Neural cell (in vitro differentiated cells): ENCODE measurements around the gene DEFB128. TPM values are rescaled to one million over a fixed set of nuclear protein-coding genes. Genes with fewer than 3 reads are reported as not detected.
"Not testable (repeated sequence)": the region's sequence is repeated elsewhere in the genome, so short reads cannot be mapped to it uniquely, and the experiment has no call there.

Experiments
- H2AFZ ChIP-seq: fragments of 200-600, 300-800 bp; sonication (generic), shearing (Covaris generic); 2 replicates; pipeline ENCODE4 v1.6.0; 2014; ENCODE audit warnings: low read depth, mild to moderate bottlenecking, antibody characterized with exemption, low read length, moderate library complexity
- H3F3A ChIP-seq: fragments of 200-600 bp; shearing (Covaris generic); 2 replicates; pipeline ENCODE4 v1.6.1; 2016; ENCODE audit warnings: mild to moderate bottlenecking, moderate library complexity, mixed read lengths, antibody characterized with exemption, low read length; ENCODE audit not compliant: insufficient read depth, poor library complexity, severe bottlenecking
- H3K27ac ChIP-seq: fragments of 200-600, 300-800 bp; sonication (generic), shearing (Covaris generic); 2 replicates; pipeline ENCODE4 v1.5.1; 2014; ENCODE audit warnings: mild to moderate bottlenecking, low read length, moderate library complexity
- H3K27me3 ChIP-seq: fragments of 300-800, 200-600 bp; sonication (generic), shearing (Covaris generic); 2 replicates; pipeline ENCODE4 v1.6.0; 2014; ENCODE audit warnings: mild to moderate bottlenecking, low read depth, low read length, moderate library complexity; ENCODE audit not compliant: insufficient read depth
- H3K36me3 ChIP-seq: fragments of 300-800, 200-600 bp; sonication (generic), shearing (Covaris generic); 2 replicates; pipeline ENCODE4 v1.5.1; 2014; ENCODE audit warnings: mild to moderate bottlenecking, antibody characterized with exemption, low read length, moderate library complexity; ENCODE audit not compliant: insufficient read depth
- H3K4me2 ChIP-seq: fragments of 300-800, 200-600 bp; sonication (generic), shearing (Covaris generic); 2 replicates; pipeline ENCODE4 v1.6.0; 2014; ENCODE audit warnings: mild to moderate bottlenecking, low read length
- H3K4me3 ChIP-seq: fragments of 300-800, 200-600 bp; sonication (generic), shearing (Covaris generic); 2 replicates; pipeline ENCODE4 v1.5.1; 2014; ENCODE audit warnings: mild to moderate bottlenecking, low read length, moderate library complexity
- H3K79me2 ChIP-seq: fragments of 200-600 bp; shearing (Covaris generic); replicated peaks from 2 replicates; pipeline ENCODE4 v1.6.0; 2014; ENCODE audit warnings: mild to moderate bottlenecking, low read length, moderate library complexity; ENCODE audit not compliant: insufficient read depth
- H3K9ac ChIP-seq: fragments of 300-800, 200-600 bp; sonication (generic), shearing (Covaris generic); 2 replicates; pipeline ENCODE4 v1.6.1; 2016; ENCODE audit warnings: mild to moderate bottlenecking, low read length, mixed read lengths
- H3K9me2 ChIP-seq: fragments of 200-600 bp; shearing (Covaris generic); 2 replicates; pipeline ENCODE4 v1.6.1; 2016; ENCODE audit warnings: mild to moderate bottlenecking, low read length, mixed read lengths; ENCODE audit not compliant: insufficient read depth
- H3K9me3 ChIP-seq: fragments of 200-600, 300-800 bp; sonication (generic), shearing (Covaris generic); 2 replicates; pipeline ENCODE4 v1.6.1; 2016; ENCODE audit warnings: mild to moderate bottlenecking, mixed run types, low read length, moderate library complexity, mixed read lengths
- H4K20me1 ChIP-seq: fragments of 200-600 bp; shearing (Covaris generic); 2 replicates; pipeline ENCODE4 v1.6.1; 2016; ENCODE audit warnings: mild to moderate bottlenecking, mixed run types; ENCODE audit not compliant: insufficient read depth
- CTCF ChIP-seq: fragments of 450-650 bp; IDR thresholded peaks from 2 replicates; pipeline ENCODE4 v1.5.1; 2014; ENCODE audit warnings: antibody characterized with exemption, mild to moderate bottlenecking, moderate library complexity; ENCODE audit not compliant: poor library complexity, severe bottlenecking
- EP300 ChIP-seq: fragments of 450-650 bp; conservative IDR thresholded peaks from 2 replicates; pipeline ENCODE4 v1.6.1; 2014; ENCODE audit warnings: antibody characterized with exemption, mild to moderate bottlenecking, moderate library complexity; ENCODE audit not compliant: poor library complexity, severe bottlenecking
- EZH2 ChIP-seq: fragments of 200-600, 300-800 bp; shearing (Covaris generic), sonication (generic); IDR thresholded peaks from 2 replicates; pipeline ENCODE4 v1.6.1; 2014; ENCODE audit warnings: antibody characterized with exemption, low read length, borderline replicate concordance, mild to moderate bottlenecking; ENCODE audit not compliant: insufficient read depth, poor library complexity, severe bottlenecking
- MXI1 ChIP-seq: fragments of 450-650 bp; conservative IDR thresholded peaks from 2 replicates; pipeline ENCODE4 v1.6.1; 2014; ENCODE audit warnings: antibody characterized with exemption, mild to moderate bottlenecking; ENCODE audit not compliant: poor library complexity, severe bottlenecking
- POLR2AphosphoS5 ChIP-seq: IDR thresholded peaks from 2 replicates; pipeline ENCODE4 v1.6.1; 2012
- RAD21 ChIP-seq: fragments of 450-650 bp; conservative IDR thresholded peaks from 2 replicates; pipeline ENCODE4 v1.6.1; 2014; ENCODE audit warnings: antibody characterized with exemption, mild to moderate bottlenecking, moderate library complexity
- REST ChIP-seq: IDR thresholded peaks from 2 replicates; pipeline ENCODE4 v1.6.1; 2012; ENCODE audit warnings: borderline replicate concordance
- SMC3 ChIP-seq: fragments of 450-650 bp; conservative IDR thresholded peaks from 2 replicates; pipeline ENCODE4 v1.6.1; 2014; ENCODE audit warnings: antibody characterized with exemption, mild to moderate bottlenecking, moderate library complexity; ENCODE audit not compliant: poor library complexity
- TAF1 ChIP-seq: IDR thresholded peaks from 2 replicates; pipeline ENCODE4 v1.6.1; 2012; ENCODE audit warnings: low read depth
- polyA plus RNA-seq: library from polyadenylated mRNA; depleted of rRNA; stranded (reverse); fragments of >200 nt; gene quantifications from 2 replicates; pipeline ENCODE4 v1.2.3, GENCODE V29; 2014

DEFB128 gene
- polyA plus RNA-seq, 1 donor from 2014 or later = not detected

- no peaks in the 10 kb centered on the region for H4K20me1 ChIP-seq
- H3K27ac ChIP-seq = no peak overlapping the region
- H3K9me3 ChIP-seq = no peaks in the 10 kb centered on the region
- no peaks in the 10 kb centered on the region for H3K36me3 ChIP-seq
- H3K4me2 ChIP-seq = no peak overlapping the region
- H3K27me3 ChIP-seq = peaks cover 10% of the 10 kb centered on the region
- no peaks in the 10 kb centered on the region for H3K9me2 ChIP-seq
- H3K79me2 ChIP-seq = no peaks in the 10 kb centered on the region
- no peak overlapping the region for H3K9ac ChIP-seq
- H2AFZ ChIP-seq = no peak overlapping the region
- no peak overlapping the region for H3K4me3 ChIP-seq
- H3F3A ChIP-seq = no peaks in the 10 kb centered on the region
- no peak for TF ChIP-seq TAF1
- no peak for TF ChIP-seq EP300
- no peak for TF ChIP-seq RAD21
- TF ChIP-seq EZH2 = no peak
- no peak for TF ChIP-seq REST
- TF ChIP-seq CTCF = no peak
- TF ChIP-seq SMC3 = no peak
- no peak for TF ChIP-seq POLR2AphosphoS5
- TF ChIP-seq MXI1 = no peak
Measured at GRCh38 chr20:210809-211502, 21.4 kb upstream of the DEFB128 start.

- peaks cover 14% of the 10 kb centered on the region for H3K27me3 ChIP-seq
- H3K9ac ChIP-seq = no peak overlapping the region
Measured at GRCh38 chr20:208942-209566, 19.5 kb upstream of the DEFB128 start.

DNA sequence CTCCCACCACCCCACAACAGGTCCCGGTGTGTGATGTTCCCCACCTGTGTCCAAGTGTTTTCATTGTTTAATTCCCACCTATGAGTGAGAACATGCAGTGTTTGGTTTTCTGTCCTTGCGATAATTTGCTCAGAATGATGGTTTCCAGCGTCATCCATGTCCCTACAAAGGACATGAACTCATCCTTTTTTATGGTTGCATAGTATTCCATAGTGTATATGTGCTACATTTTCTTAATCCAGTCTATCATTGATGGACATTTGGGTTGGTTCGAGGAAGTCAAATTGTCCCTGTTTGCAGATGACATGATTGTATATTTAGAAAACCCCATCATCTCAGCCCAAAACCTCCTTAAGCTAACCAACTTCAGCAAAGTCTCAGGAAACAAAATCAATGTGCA is 14.1 kb upstream of the DEFB128 start:
- not testable (repeated sequence) for H3K4me2 ChIP-seq, H3K4me3 ChIP-seq, H3K27ac ChIP-seq, H3K9me2 ChIP-seq, H3K36me3 ChIP-seq, H3K79me2 ChIP-seq, H4K20me1 ChIP-seq, H3F3A ChIP-seq, H3K9ac ChIP-seq, H3K9me3 ChIP-seq, H2AFZ ChIP-seq
- peaks cover 11% of the 10 kb centered on the region for H3K27me3 ChIP-seq

More at GRCh38 chr20:208942-209566, 19.5 kb upstream of the DEFB128 start:
- no peaks in the 10 kb centered on the region for H3K79me2 ChIP-seq
- no peak overlapping the region for H3K4me3 ChIP-seq
- no peaks in the 10 kb centered on the region for H3F3A ChIP-seq
- H2AFZ ChIP-seq = no peak overlapping the region
- H4K20me1 ChIP-seq = no peaks in the 10 kb centered on the region
- H3K4me2 ChIP-seq = no peak overlapping the region
- no peak overlapping the region for H3K27ac ChIP-seq
- TF ChIP-seq RAD21 = peak; percentile 64
- peak; percentile 68 for TF ChIP-seq SMC3
- TF ChIP-seq EP300 = no peak
- TF ChIP-seq CTCF = peak; percentile 71
- TF ChIP-seq MXI1 = no peak
- no peaks in the 10 kb centered on the region for H3K9me3 ChIP-seq
- H3K9me2 ChIP-seq = no peaks in the 10 kb centered on the region
- H3K36me3 ChIP-seq = no peaks in the 10 kb centered on the region
